ENCODE data around the gene CMBL.

DNA sequence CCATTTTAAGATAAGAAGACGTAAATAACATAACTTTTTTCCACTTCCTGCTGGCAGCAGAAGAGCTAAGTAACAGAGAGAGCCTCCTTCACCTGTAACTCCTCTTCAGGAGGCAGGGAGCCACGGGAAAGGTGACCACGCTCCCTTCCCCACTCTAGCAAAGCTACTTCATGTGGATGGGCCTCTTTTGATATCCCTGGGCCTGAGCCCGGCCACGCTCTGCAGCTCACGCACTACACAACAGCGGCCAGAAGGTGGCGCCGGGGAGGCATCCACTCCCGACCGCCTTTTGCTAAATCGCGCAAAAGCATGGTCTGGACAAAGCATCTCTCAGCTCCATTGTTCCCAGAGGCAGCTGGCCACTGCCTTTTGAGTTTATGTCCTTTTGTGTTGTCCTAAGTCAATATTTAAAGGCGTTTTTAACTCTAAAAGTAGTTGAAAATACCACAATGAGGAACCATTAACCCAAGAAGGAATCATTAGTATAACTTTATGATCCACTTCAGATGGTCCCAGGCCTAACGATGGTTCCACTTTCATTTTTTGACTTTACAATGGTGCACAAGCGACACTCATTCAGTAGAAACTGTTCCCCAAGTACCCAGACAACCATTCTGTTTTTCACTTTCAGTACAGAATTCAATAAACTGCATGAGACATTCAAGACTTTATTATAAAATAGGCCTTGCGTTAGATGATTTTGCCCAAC, 23.6 kb downstream of the CMBL start:
- TF ChIP-seq FOXK2 (IDR thresholded peaks at IDR 0.05) (no peak), SUZ12 (IDR thresholded peaks at IDR 0.05) (no peak), SP1 (IDR thresholded peaks at IDR 0.05) (no peak), HDGF (IDR thresholded peaks at IDR 0.05; ENCODE audit: borderline replicate concordance) (no peak)

Data from HEK293T (cell line).